HG02840 (cell line): Measurements from ENCODE around the gene KRTAP9-8.
"Not testable (repeated sequence)": the region's sequence is repeated elsewhere in the genome, so short reads cannot be mapped to it uniquely, and the experiment has no call there.

Source experiments
- ATAC-seq: cut with Tn5 transposase; IDR thresholded peaks from one replicate; pipeline ENCODE4 v1.9.1; 2021; ENCODE audit warnings: mild to moderate bottlenecking, moderate library complexity, moderate number of reproducible peaks; ENCODE audit not compliant: unreplicated experiment, low FRiP score

Gene KRTAP9-8

GRCh38 chr17:41237949-41238437 lies at the start of gene KRTAP9-8:
TSS of gene KRTAP9-8 (plus strand) at chr17:41237999. CDS start at chr17:41238052, 53 bp downstream.
- ATAC-seq = not testable (repeated sequence)

GRCh38 chr17:41189837-41190318 lies 47.9 kb upstream of the KRTAP9-8 start, which contains the start of gene KRTAP9-1:
TSS of gene KRTAP9-1 (plus strand) at chr17:41189887. CDS start at chr17:41189887, 0 bp downstream.
- not testable (repeated sequence) for ATAC-seq

- no peak for ATAC-seq
These were observed 47.5 kb upstream of the KRTAP9-8 start for GRCh38 chr17:41190328-41190727.

GRCh38 chr17:41196068-41196467 lies 41.7 kb upstream of the KRTAP9-8 start:
- no peak for ATAC-seq

GRCh38 chr17:41199421-41200078 lies 38.2 kb upstream of the KRTAP9-8 start:
- ATAC-seq = no peak

- no peak for ATAC-seq
These were observed 25.8 kb upstream of the KRTAP9-8 start for GRCh38 chr17:41211845-41212466.

GRCh38 chr17:41212524-41213169 lies 25.2 kb upstream of the KRTAP9-8 start:
- ATAC-seq = no peak

- ATAC-seq = no peak
These were observed 22.1 kb upstream of the KRTAP9-8 start for GRCh38 chr17:41215681-41216080.

GRCh38 chr17:41223821-41224220 lies 14.0 kb upstream of the KRTAP9-8 start:
- no peak for ATAC-seq

- no peak for ATAC-seq
These were observed 11.7 kb upstream of the KRTAP9-8 start for GRCh38 chr17:41226051-41226450.

GRCh38 chr17:41226598-41227095 lies 11.2 kb upstream of the KRTAP9-8 start, which contains the start of gene KRTAP9-2:
TSS of gene KRTAP9-2 (plus strand) at chr17:41226648. CDS start at chr17:41226655, 7 bp downstream.
- not testable (repeated sequence) for ATAC-seq

GRCh38 chr17:41230094-41230493 lies 7.7 kb upstream of the KRTAP9-8 start:
- no peak for ATAC-seq

GRCh38 chr17:41231731-41232130 lies 6.1 kb upstream of the KRTAP9-8 start:
- ATAC-seq = no peak

GRCh38 chr17:41232399-41233105 lies 5.2 kb upstream of the KRTAP9-8 start, which contains the start of gene KRTAP9-3:
TSS of gene KRTAP9-3 (plus strand) at chr17:41232449. CDS start at chr17:41232502, 53 bp downstream.
- not testable (repeated sequence) for ATAC-seq

- ATAC-seq = not testable (repeated sequence)
These were observed 683 bp upstream of the KRTAP9-8 start for GRCh38 chr17:41237116-41237515.

GRCh38 chr17:41246995-41247787 lies 9.4 kb downstream of the KRTAP9-8 start:
- ATAC-seq = not testable (repeated sequence)

- ATAC-seq = not testable (repeated sequence)
These were observed 11.9 kb downstream of the KRTAP9-8 start, which contains the start of gene KRTAP9-4 for GRCh38 chr17:41249637-41250240. TSS of gene KRTAP9-4 (plus strand) at chr17:41249687. CDS start at chr17:41249721, 34 bp downstream.

- ATAC-seq = no peak
These were observed 13.5 kb downstream of the KRTAP9-8 start for GRCh38 chr17:41251261-41251660.

GRCh38 chr17:41254861-41255260 lies 17.1 kb downstream of the KRTAP9-8 start:
- ATAC-seq = no peak
